CD4-positive, CD25-positive, alpha-beta regulatory T cell (primary cell): ENCODE measurements around the gene ENTPD1. TPM values are rescaled to one million over a fixed set of nuclear protein-coding genes. Genes with fewer than 3 reads are reported as not detected.
A peak's percentile ranks its signal among the peaks of the same experiment; 100 is the strongest.
"Not testable (repeated sequence)": the region's sequence is repeated elsewhere in the genome, so short reads cannot be mapped to it uniquely, and the experiment has no call there.

Experiments used
- ATAC-seq, 2 donors: fragments of 150-1000 bp; cut with Tn5 transposase; one replicate each; pipeline ENCODE4 v1.10.0; 2021; ENCODE audit warnings: low read depth in 2 of 2, moderate number of reproducible peaks in 2 of 2, moderate library complexity in 1 of 2
- DNase-seq, 3 donors: peaks; one replicate each; pipeline versions ENCODE4 v3.0.0 to v3.0.0-alpha.2; 2012 to 2022; ENCODE audit warnings: mixed read lengths in 1 of 3
- H3K27ac ChIP-seq: one replicate; pipeline ENCODE4 v1.7.0; 2013; ENCODE audit warnings: mild to moderate bottlenecking, low read length; ENCODE audit not compliant: insufficient read depth, poor library complexity, severe bottlenecking
- H3K27me3 ChIP-seq: one replicate; pipeline ENCODE4 v1.7.0; 2013; ENCODE audit warnings: low read length; ENCODE audit not compliant: control insufficient read depth, insufficient read depth
- H3K36me3 ChIP-seq: one replicate; pipeline ENCODE4 v1.7.0; 2013; ENCODE audit warnings: mild to moderate bottlenecking, low read length, moderate library complexity; ENCODE audit not compliant: control insufficient read depth, insufficient read depth
- H3K4me1 ChIP-seq: 2 replicates; pipeline ENCODE4 v1.7.0; 2013; ENCODE audit warnings: mild to moderate bottlenecking, low read length; ENCODE audit not compliant: insufficient read depth, control insufficient read depth, poor library complexity, severe bottlenecking
- H3K4me3 ChIP-seq: one replicate; pipeline ENCODE4 v1.7.0; 2013; ENCODE audit warnings: low read depth, mild to moderate bottlenecking, low read length, moderate library complexity
- H3K9me3 ChIP-seq, 2 experiments: 1 replicate in 1 of 2; 2 replicates in 1 of 2; pipeline ENCODE4 v1.7.0; 2013; ENCODE audit warnings: low read length in 2 of 2, mild to moderate bottlenecking in 1 of 2, moderate library complexity in 1 of 2; ENCODE audit not compliant: control insufficient read depth in 2 of 2
- H3K27ac Mint-ChIP-seq, 3 donors: one replicate each; pipeline ENCODE4 v1.8.0; 2020 to 2022; ENCODE audit warnings: mild to moderate bottlenecking in 3 of 3, mixed read lengths in 3 of 3, moderate library complexity in 2 of 3
- H3K27me3 Mint-ChIP-seq: one replicate; pipeline ENCODE4 v1.8.0; 2022; ENCODE audit warnings: mild to moderate bottlenecking, mixed read lengths
- H3K36me3 Mint-ChIP-seq: one replicate; pipeline ENCODE4 v1.8.0; 2020; ENCODE audit warnings: mixed read lengths
- H3K4me1 Mint-ChIP-seq, 4 donors: one replicate each; pipeline ENCODE4 v1.8.0; 2020 to 2022; ENCODE audit warnings: mixed read lengths in 4 of 4, mild to moderate bottlenecking in 1 of 4
- H3K4me3 Mint-ChIP-seq, 4 donors: one replicate each; pipeline ENCODE4 v1.8.0; 2020 to 2022; ENCODE audit warnings: mild to moderate bottlenecking in 4 of 4, mixed read lengths in 4 of 4, moderate library complexity in 3 of 4
- H3K9me3 Mint-ChIP-seq, 7 donors: one replicate each; pipeline ENCODE4 v1.8.0; 2020 to 2022; ENCODE audit warnings: mixed read lengths in 7 of 7, mild to moderate bottlenecking in 3 of 7, moderate library complexity in 2 of 7
- polyA plus RNA-seq, 4 donors: library from polyadenylated mRNA; unstranded; fragments of 300-500 nt; fragmentation: Illumina TruSeq; gene quantifications; one replicate each; pipeline ENCODE4 v1.2.3, GENCODE V29; 2021
- total RNA-seq: library from RNA; stranded (reverse); gene quantifications from one replicate; pipeline ENCODE4 v1.2.3, GENCODE V29; 2022

ENTPD1 gene
- total and polyA plus RNA-seq, 5 donors from 2014 or later = 3.5 to 49.4 (median 25.7) TPM

DNA sequence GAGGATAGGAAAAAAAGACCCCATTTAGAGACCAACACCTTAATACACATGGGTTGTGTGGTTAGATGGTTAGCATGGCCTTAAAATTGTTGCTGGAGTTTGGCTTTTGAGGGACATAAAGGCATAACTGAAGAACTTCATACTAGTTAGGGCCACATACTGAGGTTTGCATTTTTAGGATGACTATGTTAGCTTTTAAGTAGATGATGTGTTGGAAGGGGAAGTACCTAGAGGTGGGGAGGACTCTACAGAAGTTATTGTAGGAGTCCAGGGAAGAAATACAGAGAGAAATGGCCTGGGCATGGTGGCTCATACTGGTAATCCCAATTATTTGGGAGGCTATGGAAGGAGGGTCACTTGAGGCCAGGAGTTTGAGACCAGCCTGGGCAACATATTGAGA, 40.5 kb downstream of the ENTPD1 start:
- Histone ChIP-seq H3K27ac (peak overlapping the region; percentile 53), H3K4me3 (peak overlapping the region; percentile 3), H3K4me1 (peaks cover 22% of the 10 kb centered on the region), H3K9me3 (no peaks in the 10 kb centered on the region), H3K36me3 (no peaks in the 10 kb centered on the region), H3K27me3 (no peaks in the 10 kb centered on the region)
- Mint-ChIP-seq H3K9me3 (peaks cover 0 to 12% (median 2%) of the 10 kb centered on the region in 7 donors), H3K4me3 (peak overlapping the region in 1 of 4 donors; percentile 24), H3K27me3 (no peaks in the 10 kb centered on the region), H3K36me3 (peaks cover 7% of the 10 kb centered on the region), H3K4me1 (peaks cover 0 to 60% (median 37%) of the 10 kb centered on the region in 4 donors), H3K27ac (peak overlapping the region in 1 of 3 donors; percentile 5)
- ATAC-seq (no peak), DNase-seq (peak in 1 of 3 donors; percentile 32)

DNA sequence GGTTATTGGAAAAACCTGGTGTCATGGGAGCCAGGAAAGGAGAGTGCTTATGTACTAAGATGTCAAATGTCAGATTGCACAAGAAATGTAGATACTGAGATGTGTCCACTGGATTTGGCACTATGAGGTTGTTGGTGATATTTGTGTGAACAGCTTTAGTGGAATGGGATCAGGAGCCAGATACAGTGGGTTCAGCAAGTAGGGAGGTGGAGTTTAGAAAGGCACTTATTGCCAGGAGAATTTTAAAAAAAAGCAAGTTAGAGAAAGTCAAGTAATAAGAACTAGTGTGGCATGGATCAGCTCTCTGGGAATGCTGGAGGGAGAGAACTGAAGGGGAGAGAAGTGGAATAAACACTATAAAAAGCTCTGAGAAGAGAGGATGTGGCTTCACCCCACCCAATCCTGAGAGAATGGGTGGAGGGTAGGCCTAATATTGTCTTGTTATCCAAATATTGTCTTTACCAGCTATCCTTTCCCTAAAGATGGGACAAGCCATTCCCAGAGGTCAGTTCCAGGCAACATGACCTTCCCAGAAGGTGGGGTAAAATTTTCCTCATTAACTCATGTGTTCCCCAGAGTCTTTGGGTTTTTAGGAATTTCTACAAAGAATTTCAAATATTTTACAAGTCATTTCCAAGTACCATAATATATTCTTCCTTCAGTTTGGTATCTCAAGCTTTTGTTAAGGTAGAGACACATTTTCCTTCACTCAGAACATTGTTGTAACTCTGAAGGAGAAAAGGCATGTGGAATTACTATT, 42.3 kb downstream of the ENTPD1 start:
- Mint-ChIP-seq H3K36me3 (peaks cover 4% of the 10 kb centered on the region), H3K4me3 (peak overlapping the region in 1 of 4 donors; percentile 40), H3K27ac (peak overlapping the region in 2 of 3 donors; percentile 0 to 67), H3K27me3 (no peaks in the 10 kb centered on the region), H3K9me3 (peaks cover 0 to 16% (median 2%) of the 10 kb centered on the region in 7 donors), H3K4me1 (peaks cover 0 to 43% (median 27%) of the 10 kb centered on the region in 4 donors)
- no peaks in the 10 kb centered on the region for H3K9me3 ChIP-seq
- H3K36me3 ChIP-seq = no peaks in the 10 kb centered on the region
- peak in 1 of 3 donors; percentile 42 for DNase-seq
- peaks cover 14% of the 10 kb centered on the region for H3K4me1 ChIP-seq
- H3K4me3 ChIP-seq = peak overlapping the region; percentile 41
- no peak overlapping the region for H3K27ac ChIP-seq
- no peak for ATAC-seq
- H3K27me3 ChIP-seq = no peaks in the 10 kb centered on the region

DNA sequence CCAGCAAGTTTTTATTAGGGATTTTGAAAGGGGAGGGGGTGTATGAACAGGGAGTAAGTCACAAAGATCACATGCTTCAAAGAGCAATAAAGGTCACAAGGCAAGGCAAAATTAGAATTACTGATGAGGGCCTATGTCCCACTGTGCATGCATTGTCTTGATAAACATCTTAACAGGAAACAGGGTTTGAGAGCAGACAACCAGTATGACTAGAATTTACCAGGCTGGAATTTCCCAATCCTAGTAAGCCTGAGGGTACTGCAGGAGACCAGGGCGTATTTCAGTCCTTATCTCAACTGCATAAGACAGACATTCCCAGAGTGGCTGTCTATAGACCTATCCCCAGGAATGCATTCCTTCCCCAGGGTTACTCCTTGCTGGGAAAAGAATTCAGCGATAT, 44.3 kb downstream of the ENTPD1 start:
- Mint-ChIP-seq H3K4me3 (peak overlapping the region in 2 of 4 donors; percentile 36 to 62), H3K9me3 (peaks cover 0 to 16% (median 3%) of the 10 kb centered on the region in 7 donors), H3K4me1 (peaks cover 0 to 32% (median 23%) of the 10 kb centered on the region in 4 donors), H3K27ac (peak overlapping the region in 1 of 3 donors; percentile 2)
- not testable (repeated sequence) for DNase-seq, H3K9me3 ChIP-seq, ATAC-seq, H3K36me3 Mint-ChIP-seq, H3K36me3 ChIP-seq, H3K27me3 ChIP-seq, H3K27ac ChIP-seq, H3K4me1 ChIP-seq, H3K27me3 Mint-ChIP-seq
- H3K4me3 ChIP-seq = peak overlapping the region; percentile 32

DNA sequence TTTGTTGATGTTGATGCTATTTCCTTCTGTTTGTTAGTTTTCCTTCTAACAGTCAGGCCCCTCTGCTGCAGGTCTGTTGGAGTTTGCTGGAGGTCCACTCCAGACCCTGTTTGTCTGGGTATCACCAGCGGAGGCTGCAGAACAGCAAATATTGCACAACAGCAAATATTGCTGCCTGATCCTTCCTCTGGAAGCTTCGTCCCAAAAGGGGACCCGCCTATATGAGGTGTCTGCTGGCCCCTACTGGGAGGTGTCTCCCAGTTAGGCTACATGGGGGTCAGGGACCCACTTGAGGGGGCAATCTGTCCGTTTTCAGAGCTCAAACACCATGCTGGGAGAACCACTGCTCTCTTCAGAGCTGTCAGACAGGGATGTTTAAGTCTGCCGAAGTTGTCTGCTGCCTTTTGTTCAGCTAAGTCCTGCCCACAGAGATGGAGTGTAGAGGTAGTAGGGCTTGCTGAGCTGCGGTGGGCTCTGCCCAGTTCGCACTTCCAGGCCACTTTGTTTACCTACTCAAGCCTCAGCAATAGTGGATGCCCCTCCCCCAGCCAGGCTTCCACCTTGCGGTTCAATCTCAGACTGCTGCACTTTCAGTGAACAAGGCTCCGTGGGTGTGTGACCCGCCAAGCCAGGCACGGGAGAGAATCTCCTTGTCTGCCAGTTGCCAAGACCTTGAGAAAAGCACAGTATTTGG, 50.9 kb downstream of the ENTPD1 start:
- not testable (repeated sequence) for DNase-seq, H3K36me3 ChIP-seq, H3K27ac ChIP-seq, H3K9me3 Mint-ChIP-seq, H3K27me3 Mint-ChIP-seq, ATAC-seq, H3K4me1 ChIP-seq, H3K9me3 ChIP-seq, H3K36me3 Mint-ChIP-seq, H3K27me3 ChIP-seq
- Mint-ChIP-seq H3K27ac (peak overlapping the region in 2 of 3 donors; percentile 29 to 33), H3K4me3 (peak overlapping the region in 3 of 4 donors; percentile 46 to 62 (median 60)), H3K4me1 (peaks cover 0 to 32% (median 22%) of the 10 kb centered on the region in 4 donors)
- peak overlapping the region; percentile 47 for H3K4me3 ChIP-seq

DNA sequence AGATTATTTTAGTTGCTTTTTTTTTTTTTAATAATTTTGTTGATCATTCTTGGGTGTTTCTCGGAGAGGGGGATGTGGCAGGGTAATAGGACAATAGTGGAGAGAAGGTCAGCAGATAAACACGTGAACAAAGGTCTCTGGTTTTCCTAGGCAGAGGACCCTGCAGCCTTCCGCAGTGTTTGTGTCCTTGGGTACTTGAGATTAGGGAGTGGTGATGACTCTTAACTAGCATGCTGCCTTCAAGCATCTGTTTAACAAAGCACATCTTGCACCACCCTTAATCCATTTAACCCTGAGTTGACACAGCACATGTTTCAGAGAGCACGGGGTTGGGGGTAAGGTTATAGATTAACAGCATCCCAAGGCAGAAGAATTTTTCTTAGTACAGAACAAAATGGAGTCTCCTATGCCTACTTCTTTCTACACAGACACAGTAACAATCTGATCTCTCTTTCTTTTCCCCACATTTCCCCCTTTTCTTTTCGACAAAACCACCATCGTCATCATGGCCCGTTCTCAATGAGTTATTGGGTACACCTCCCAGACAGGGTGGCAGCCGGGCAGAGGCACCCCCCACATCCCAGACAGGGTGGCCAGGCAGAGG, 52.8 kb downstream of the ENTPD1 start:
- ATAC-seq, DNase-seq, H3K9me3 Mint-ChIP-seq, H3K27me3 ChIP-seq, H3K36me3 ChIP-seq, H3K27me3 Mint-ChIP-seq, H3K36me3 Mint-ChIP-seq, H3K4me1 ChIP-seq, H3K27ac Mint-ChIP-seq, H3K9me3 ChIP-seq, H3K27ac ChIP-seq, H3K4me3 ChIP-seq: not testable (repeated sequence)
- H3K4me3 Mint-ChIP-seq = peak overlapping the region in 1 of 4 donors; percentile 60
- H3K4me1 Mint-ChIP-seq = peaks cover 0 to 42% (median 23%) of the 10 kb centered on the region in 4 donors

DNA sequence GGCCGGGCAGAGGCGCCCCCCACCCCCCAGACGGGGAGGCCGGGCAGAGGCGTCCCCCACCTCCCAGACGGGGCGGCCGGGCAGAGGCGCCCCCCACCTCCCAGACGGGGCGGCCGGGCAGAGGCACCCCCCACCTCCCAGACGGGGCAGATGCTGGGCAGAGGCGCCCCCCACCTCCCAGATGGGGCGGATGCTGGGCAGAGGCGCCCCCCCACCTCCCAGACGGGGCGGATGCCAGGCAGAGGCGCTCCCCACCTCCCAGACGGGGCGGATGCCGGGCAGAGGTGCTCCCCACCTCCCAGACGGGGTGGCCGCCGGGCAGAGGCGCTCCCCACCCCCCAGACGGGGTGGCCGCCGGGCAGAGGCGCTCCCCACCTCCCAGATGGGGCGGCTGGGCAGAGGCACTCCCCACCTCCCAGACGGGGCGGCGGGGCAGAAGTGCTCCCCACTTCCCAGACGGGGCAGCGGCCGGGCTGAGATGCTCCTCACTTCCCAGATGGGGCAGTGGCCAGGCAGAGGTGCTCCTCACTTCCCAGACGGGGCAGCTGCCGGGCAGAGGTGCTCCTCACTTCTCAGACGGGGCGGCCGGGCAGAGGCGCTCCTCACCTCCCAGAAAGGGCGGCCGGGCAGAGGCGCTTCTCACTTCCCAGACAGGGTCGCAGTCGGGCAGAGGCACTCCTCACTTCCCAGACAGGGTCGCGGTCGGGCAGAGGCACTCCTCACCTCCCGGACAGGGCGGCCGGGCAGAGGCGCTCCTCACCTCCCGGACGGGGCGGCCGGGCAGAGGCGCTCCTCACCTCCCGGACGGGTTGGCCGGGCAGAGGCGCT, 53.6 kb downstream of the ENTPD1 start:
- no peaks in the 10 kb centered on the region for H3K27me3 Mint-ChIP-seq
- H3K36me3 Mint-ChIP-seq = no peaks in the 10 kb centered on the region
- no peak overlapping the region for H3K27ac Mint-ChIP-seq
- Histone ChIP-seq H3K27ac (no peak overlapping the region), H3K9me3 (no peaks in the 10 kb centered on the region), H3K27me3 (no peaks in the 10 kb centered on the region), H3K4me1 (peaks cover 8% of the 10 kb centered on the region), H3K36me3 (no peaks in the 10 kb centered on the region), H3K4me3 (no peak overlapping the region)
- peaks cover 4 to 50% (median 25%) of the 10 kb centered on the region in 4 donors for H3K4me1 Mint-ChIP-seq
- ATAC-seq = no peak
- no peak for DNase-seq
- H3K4me3 Mint-ChIP-seq = no peak overlapping the region
- H3K9me3 Mint-ChIP-seq = peaks cover 0 to 3% (median 0%) of the 10 kb centered on the region in 7 donors
